ENCODE measurements around the gene ADORA1. TPM values are rescaled to one million over a fixed set of nuclear protein-coding genes. Genes with fewer than 3 reads are reported as not detected.

Gene ADORA1
- total and polyA plus RNA-seq, 4 donors, result 0.33 to 1.1 (median 0.37) TPM

DNA sequence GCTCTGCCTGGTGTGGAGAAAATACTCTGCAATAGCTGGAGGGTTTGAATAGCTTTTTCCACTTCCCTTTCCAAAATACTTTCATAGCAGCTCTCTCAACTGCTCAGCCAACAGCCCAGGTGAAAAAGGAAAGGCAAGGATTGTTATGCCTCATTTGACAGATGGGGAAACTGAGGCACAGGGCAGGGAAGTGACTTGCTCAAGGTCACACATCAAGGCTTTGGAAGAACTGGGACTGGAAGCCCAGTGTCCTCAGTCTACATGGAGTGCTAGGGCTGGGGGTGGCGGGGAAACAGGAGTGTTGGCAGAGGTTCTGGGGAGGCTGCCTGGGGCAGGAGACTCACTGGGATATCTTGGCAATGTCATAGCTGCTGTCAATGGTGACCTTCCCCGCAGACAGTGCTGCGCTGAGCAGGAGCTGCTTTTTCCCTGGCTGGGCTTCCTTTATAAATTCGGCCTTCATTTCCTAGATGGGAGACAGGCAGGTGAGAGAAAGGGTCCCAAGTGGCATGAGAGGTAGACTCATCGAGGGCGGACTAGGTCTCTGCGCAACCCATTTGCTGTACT, 54.9 kb downstream of the ADORA1 start:
- Histone ChIP-seq H3K27ac (ENCODE audit: low read depth in 1 of 2, low read length in 2 of 2) (no peak overlapping the region), H3K4me3 (ENCODE audit: low read depth in 1 of 3, low read length in 3 of 3) (no peak overlapping the region), H3K9ac (ENCODE audit: low read depth in 1 of 2, low read length in 2 of 2) (no peak overlapping the region), H3K9me3 (ENCODE audit: control insufficient read depth in 4 of 4, low read length in 3 of 4) (no peaks in the 10 kb centered on the region), H3K27me3 (ENCODE audit: control insufficient read depth in 4 of 4, insufficient read depth in 4 of 4, low read length in 3 of 4) (no peaks in the 10 kb centered on the region), H3K36me3 (ENCODE audit: control insufficient read depth in 4 of 4, insufficient read depth in 3 of 4, low read depth in 1 of 4, low read length in 3 of 4) (no peaks in the 10 kb centered on the region), H3K4me1 (ENCODE audit: control insufficient read depth in 4 of 4, insufficient read depth in 4 of 4, low read length in 3 of 4) (peaks cover 0 to 8% (median 2%) of the 10 kb centered on the region in 4 donors)
- no peak for TF ChIP-seq MAX (IDR thresholded peaks at IDR 0.05)
- TF ChIP-seq EGR1 (IDR thresholded peaks at IDR 0.05; ENCODE audit: low read depth in 2 of 2), result no peak
- TF ChIP-seq JUND (IDR thresholded peaks at IDR 0.05), result no peak
- TF ChIP-seq FOXA1 (IDR thresholded peaks at IDR 0.05), result no peak
- TF ChIP-seq HNF4G (IDR thresholded peaks at IDR 0.05), result no peak
- no peak for TF ChIP-seq RXRA (IDR thresholded peaks at IDR 0.05)
- TF ChIP-seq CTCF (IDR thresholded peaks at IDR 0.05; ENCODE audit: low read depth, low read length, missing input control), result no peak
- TF ChIP-seq, protein P1, sequence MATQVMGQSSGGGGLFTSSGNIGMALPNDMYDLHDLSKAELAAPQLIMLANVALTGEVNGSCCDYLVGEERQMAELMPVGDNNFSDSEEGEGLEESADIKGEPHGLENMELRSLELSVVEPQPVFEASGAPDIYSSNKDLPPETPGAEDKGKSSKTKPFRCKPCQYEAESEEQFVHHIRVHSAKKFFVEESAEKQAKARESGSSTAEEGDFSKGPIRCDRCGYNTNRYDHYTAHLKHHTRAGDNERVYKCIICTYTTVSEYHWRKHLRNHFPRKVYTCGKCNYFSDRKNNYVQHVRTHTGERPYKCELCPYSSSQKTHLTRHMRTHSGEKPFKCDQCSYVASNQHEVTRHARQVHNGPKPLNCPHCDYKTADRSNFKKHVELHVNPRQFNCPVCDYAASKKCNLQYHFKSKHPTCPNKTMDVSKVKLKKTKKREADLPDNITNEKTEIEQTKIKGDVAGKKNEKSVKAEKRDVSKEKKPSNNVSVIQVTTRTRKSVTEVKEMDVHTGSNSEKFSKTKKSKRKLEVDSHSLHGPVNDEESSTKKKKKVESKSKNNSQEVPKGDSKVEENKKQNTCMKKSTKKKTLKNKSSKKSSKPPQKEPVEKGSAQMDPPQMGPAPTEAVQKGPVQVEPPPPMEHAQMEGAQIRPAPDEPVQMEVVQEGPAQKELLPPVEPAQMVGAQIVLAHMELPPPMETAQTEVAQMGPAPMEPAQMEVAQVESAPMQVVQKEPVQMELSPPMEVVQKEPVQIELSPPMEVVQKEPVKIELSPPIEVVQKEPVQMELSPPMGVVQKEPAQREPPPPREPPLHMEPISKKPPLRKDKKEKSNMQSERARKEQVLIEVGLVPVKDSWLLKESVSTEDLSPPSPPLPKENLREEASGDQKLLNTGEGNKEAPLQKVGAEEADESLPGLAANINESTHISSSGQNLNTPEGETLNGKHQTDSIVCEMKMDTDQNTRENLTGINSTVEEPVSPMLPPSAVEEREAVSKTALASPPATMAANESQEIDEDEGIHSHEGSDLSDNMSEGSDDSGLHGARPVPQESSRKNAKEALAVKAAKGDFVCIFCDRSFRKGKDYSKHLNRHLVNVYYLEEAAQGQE (IDR thresholded peaks at IDR 0.05), result no peak
- TF ChIP-seq YY1 (IDR thresholded peaks at IDR 0.05), result no peak
- TF ChIP-seq RAD21 (IDR thresholded peaks at IDR 0.05), result no peak
- TF ChIP-seq SP1 (IDR thresholded peaks at IDR 0.05), result no peak
- no peak for TF ChIP-seq TAF1 (conservative IDR thresholded peaks at IDR 0.05)
- no peak for TF ChIP-seq FOXA2 (IDR thresholded peaks at IDR 0.05)
- no peak for TF ChIP-seq NR2F2 (IDR thresholded peaks at IDR 0.05)
- no peak for TF ChIP-seq HNF4A (conservative IDR thresholded peaks at IDR 0.05)
- TF ChIP-seq, protein P2, sequence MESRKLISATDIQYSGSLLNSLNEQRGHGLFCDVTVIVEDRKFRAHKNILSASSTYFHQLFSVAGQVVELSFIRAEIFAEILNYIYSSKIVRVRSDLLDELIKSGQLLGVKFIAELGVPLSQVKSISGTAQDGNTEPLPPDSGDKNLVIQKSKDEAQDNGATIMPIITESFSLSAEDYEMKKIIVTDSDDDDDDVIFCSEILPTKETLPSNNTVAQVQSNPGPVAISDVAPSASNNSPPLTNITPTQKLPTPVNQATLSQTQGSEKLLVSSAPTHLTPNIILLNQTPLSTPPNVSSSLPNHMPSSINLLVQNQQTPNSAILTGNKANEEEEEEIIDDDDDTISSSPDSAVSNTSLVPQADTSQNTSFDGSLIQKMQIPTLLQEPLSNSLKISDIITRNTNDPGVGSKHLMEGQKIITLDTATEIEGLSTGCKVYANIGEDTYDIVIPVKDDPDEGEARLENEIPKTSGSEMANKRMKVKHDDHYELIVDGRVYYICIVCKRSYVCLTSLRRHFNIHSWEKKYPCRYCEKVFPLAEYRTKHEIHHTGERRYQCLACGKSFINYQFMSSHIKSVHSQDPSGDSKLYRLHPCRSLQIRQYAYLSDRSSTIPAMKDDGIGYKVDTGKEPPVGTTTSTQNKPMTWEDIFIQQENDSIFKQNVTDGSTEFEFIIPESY (IDR thresholded peaks at IDR 0.05), result no peak
- TF ChIP-seq GABPA (IDR thresholded peaks at IDR 0.05 in 1 of 2, conservative IDR thresholded peaks at IDR 0.05 in 1 of 2), result no peak
- TF ChIP-seq ATF3 (IDR thresholded peaks at IDR 0.05), result no peak
- WGBS, result 95% methylated on average over 7 of the region's 7 CpGs
- no peak for DNase-seq (ENCODE audit: low spot score)
